ENCODE results near the gene KIF3B. TPM values are rescaled to one million over a fixed set of nuclear protein-coding genes. Genes with fewer than 3 reads are reported as not detected.
"Not testable (repeated sequence)": the region's sequence is repeated elsewhere in the genome, so short reads cannot be mapped to it uniquely, and the experiment has no call there.

KIF3B gene
- total and polyA plus RNA-seq, 5 donors = 5.2 to 21.1 (median 13.6) TPM

DNA sequence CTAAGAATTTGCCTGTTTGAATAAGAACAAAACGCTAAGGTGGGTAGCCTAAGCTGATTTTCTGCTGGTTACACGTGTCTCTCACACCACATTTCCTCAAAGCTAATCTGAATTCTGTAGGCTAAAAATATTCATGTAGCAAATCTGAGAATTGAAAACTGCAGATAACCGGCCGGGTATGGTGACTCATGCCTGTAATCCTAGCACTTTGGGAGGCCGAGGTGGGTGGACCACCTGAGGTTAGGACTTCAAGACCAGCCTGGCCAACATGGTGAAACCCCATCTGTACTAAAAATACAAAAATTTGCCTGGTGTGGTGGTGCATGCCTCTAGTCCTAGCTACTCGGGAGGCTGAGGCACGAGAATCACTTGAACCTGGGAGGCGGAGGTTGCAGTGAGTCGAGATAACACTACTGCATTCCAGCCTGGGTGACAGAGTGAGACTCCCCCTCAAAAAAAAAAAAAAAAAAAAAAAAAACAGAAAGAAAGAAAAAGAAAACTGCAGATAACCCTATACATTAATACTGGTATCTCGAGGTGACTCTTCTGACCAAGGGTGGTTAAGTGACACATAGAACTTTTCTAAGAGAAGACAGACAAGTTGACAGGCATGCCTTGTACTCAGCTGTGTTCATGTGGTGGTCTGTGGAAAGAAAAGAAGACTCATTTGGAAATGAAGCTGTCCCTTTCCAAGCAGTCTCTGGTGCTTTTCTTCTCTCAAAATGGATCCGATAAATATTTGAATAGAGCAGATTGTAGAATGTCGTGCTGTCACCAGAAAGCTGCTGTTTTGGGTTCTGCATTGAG is 55.9 kb downstream of the KIF3B start:
- no peak overlapping the region for H3K4me3 ChIP-seq (ENCODE audit: low read length)
- no peaks in the 10 kb centered on the region for H3K27me3 ChIP-seq (ENCODE audit: control insufficient read depth, insufficient read depth)
- no peak for DNase-seq
- intact Hi-C loops (cut with DNase I) = no loop called here
- H3K27ac ChIP-seq (ENCODE audit: low read length) = peak overlapping the region; percentile 95
- no peak for ATAC-seq
- H3K9me3 ChIP-seq (ENCODE audit: control insufficient read depth, low read length) = no peaks in the 10 kb centered on the region
- 58% methylated on average over 12 of the region's 12 CpGs for WGBS
- peaks cover 3% of the 10 kb centered on the region for H3K4me1 ChIP-seq (ENCODE audit: control insufficient read depth, insufficient read depth, low read length)

DNA sequence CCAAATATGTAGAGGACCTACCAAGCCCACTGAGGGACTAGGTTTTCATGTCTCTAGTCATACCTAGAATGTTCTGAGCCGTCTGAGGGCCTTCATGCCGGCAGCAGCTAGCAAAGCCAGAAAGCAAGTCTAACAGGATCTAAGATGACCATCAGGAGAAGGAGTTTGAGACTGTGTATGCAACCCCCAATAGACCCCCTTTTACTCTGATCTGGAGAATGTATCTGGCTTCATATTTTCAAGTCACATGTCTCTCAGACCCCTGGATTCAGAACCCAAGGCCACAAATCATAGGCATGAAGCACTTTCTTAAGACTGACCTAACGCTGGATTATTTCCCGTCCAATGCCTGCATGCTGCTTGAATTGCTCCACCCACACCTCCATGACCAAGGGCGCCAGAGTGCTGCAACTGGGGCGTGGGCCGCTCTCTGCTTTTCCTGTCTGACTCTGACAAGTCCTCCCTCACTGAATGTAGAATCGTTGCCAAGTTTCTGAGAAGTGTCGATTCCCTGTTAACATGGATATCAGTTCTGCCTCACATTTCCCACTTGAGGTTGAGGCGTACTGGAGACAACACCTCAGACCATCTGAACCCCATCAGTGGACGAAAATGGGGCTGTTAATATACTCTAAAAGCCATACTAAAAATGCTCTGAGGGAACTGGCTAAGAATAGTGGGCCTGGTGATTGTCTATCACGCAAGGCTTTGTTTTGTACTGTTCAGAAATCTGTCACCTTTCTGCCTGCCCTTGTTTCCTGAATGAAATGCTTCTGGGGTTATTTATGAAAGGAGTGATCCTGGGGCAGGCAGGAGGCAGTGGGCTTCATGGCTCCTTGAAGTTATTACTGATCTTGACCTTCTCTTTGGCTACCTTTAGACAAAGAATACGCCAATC is 56.8 kb downstream of the KIF3B start:
- peaks cover 3% of the 10 kb centered on the region for H3K4me1 ChIP-seq (ENCODE audit: control insufficient read depth, insufficient read depth, low read length)
- peak overlapping the region; percentile 95 for H3K27ac ChIP-seq (ENCODE audit: low read length)
- intact Hi-C loops (cut with DNase I) = no loop called here
- no peak overlapping the region for H3K4me3 ChIP-seq (ENCODE audit: low read length)
- ATAC-seq (peak; percentile 89 to 95), DNase-seq (peak; percentile 82 to 89 (median 89))
- H3K9me3 ChIP-seq (ENCODE audit: control insufficient read depth, low read length) = no peaks in the 10 kb centered on the region
- 26% methylated on average over 13 of the region's 13 CpGs for WGBS
- no peaks in the 10 kb centered on the region for H3K27me3 ChIP-seq (ENCODE audit: control insufficient read depth, insufficient read depth)

DNA sequence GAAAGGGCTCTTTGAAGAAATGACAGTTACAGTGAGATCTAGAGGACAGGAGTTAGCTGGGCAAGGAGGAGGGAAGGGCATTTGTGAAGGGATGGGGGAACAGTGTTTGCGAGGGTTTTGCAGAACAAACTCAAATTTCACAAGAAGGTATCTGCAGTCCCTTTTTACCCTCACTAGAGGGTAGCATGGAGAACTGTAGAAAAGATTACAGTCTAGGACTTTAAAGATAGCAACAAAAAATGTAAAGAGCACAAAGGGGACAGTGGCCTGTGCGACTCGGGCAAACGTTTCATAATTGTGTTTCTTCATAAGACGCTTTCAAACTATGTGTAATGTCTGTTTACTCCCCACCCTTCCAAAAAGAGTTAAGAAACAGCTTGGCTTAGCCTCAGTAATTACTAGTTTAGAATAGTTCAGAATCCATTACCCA is 59.5 kb downstream of the KIF3B start:
- H3K9me3 ChIP-seq (ENCODE audit: control insufficient read depth, low read length) = no peaks in the 10 kb centered on the region
- no peak for DNase-seq
- 21% methylated on average over 5 of the region's 5 CpGs for WGBS
- H3K4me1 ChIP-seq (ENCODE audit: control insufficient read depth, insufficient read depth, low read length) = peaks cover 3% of the 10 kb centered on the region
- no peak for ATAC-seq
- intact Hi-C loops (cut with DNase I) = no loop called here
- H3K4me3 ChIP-seq (ENCODE audit: low read length) = no peak overlapping the region
- no peak overlapping the region for H3K27ac ChIP-seq (ENCODE audit: low read length)
- H3K27me3 ChIP-seq (ENCODE audit: control insufficient read depth, insufficient read depth) = no peaks in the 10 kb centered on the region

DNA sequence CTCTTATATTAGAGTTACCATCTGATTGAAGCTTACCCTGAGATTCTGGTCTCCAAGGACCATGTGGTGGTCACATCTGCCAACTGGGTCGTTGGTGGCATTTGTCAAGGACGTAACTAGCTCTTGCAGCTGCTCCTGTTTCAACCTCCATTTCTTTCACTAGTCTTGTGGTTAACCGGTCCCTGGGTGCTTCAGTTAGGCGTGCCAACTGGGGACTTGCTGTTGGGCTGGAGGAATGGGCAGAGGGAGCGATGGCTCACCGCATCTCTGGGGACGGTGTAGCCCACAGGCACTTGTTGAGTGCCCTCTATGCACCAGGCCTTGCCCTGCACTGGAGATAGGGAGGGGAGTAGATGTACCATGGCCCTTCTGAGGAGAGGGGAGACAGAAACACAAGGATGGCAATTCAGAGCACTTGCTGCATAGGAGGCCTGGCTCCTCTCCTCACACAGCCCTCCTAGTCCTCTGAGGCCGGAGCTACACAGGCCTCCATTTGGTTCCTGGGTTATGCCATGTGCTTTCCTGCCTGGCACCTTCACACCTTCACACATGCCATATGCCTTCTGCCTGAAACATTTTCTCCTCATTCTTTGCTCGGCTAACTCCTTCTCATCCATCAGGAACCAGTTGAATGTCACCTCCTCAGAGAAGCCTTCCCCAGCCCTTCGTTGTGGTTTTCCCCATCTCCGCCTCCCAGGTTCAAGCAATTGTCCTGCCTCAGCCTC is 60.6 kb downstream of the KIF3B start:
- DNase-seq = no peak
- ATAC-seq = no peak
- Histone ChIP-seq H3K27me3 (ENCODE audit: control insufficient read depth, insufficient read depth) (no peaks in the 10 kb centered on the region), H3K4me3 (ENCODE audit: low read length) (no peak overlapping the region), H3K9me3 (ENCODE audit: control insufficient read depth, low read length) (no peaks in the 10 kb centered on the region), H3K27ac (ENCODE audit: low read length) (no peak overlapping the region), H3K4me1 (ENCODE audit: control insufficient read depth, insufficient read depth, low read length) (no peaks in the 10 kb centered on the region)
- intact Hi-C loops (cut with DNase I) = no loop called here
- 88% methylated on average over 11 of the region's 11 CpGs for WGBS

- Histone ChIP-seq H3K4me3 (ENCODE audit: low read length) (no peak overlapping the region), H3K4me1 (ENCODE audit: control insufficient read depth, insufficient read depth, low read length) (no peaks in the 10 kb centered on the region), H3K27ac (ENCODE audit: low read length) (no peak overlapping the region), H3K27me3 (ENCODE audit: control insufficient read depth, insufficient read depth) (no peaks in the 10 kb centered on the region), H3K9me3 (ENCODE audit: control insufficient read depth, low read length) (no peaks in the 10 kb centered on the region)
- WGBS = 87% methylated on average over 7 of the region's 7 CpGs
- no peak for DNase-seq
- no peak for ATAC-seq
- intact Hi-C loops (cut with DNase I) = no loop called here
These were observed 61.2 kb downstream of the KIF3B start for GRCh38 chr20:32338665-32339064.

GRCh38 chr20:32339116-32339515 is 61.7 kb downstream of the KIF3B start:
- H3K4me3 ChIP-seq (ENCODE audit: low read length) = no peak overlapping the region
- intact Hi-C loops (cut with DNase I) = no loop called here
- DNase-seq (no peak), ATAC-seq (no peak)
- H3K4me1 ChIP-seq (ENCODE audit: control insufficient read depth, insufficient read depth, low read length) = no peaks in the 10 kb centered on the region
- 58% methylated on average over 2 of the region's 2 CpGs for WGBS
- H3K27ac ChIP-seq (ENCODE audit: low read length) = no peak overlapping the region
- no peaks in the 10 kb centered on the region for H3K9me3 ChIP-seq (ENCODE audit: control insufficient read depth, low read length)
- no peaks in the 10 kb centered on the region for H3K27me3 ChIP-seq (ENCODE audit: control insufficient read depth, insufficient read depth)

- WGBS = 98% methylated on average over 2 of the region's 2 CpGs
- H3K27me3 ChIP-seq (ENCODE audit: control insufficient read depth, insufficient read depth); intact Hi-C loops (cut with DNase I); H3K4me3 ChIP-seq (ENCODE audit: low read length); H3K9me3 ChIP-seq (ENCODE audit: control insufficient read depth, low read length); DNase-seq; H3K4me1 ChIP-seq (ENCODE audit: control insufficient read depth, insufficient read depth, low read length); H3K27ac ChIP-seq (ENCODE audit: low read length); ATAC-seq: not testable (repeated sequence)
These were observed 63.6 kb downstream of the KIF3B start for GRCh38 chr20:32341053-32341452.

- ATAC-seq (no peak), DNase-seq (no peak)
- Histone ChIP-seq H3K27me3 (ENCODE audit: control insufficient read depth, insufficient read depth) (no peaks in the 10 kb centered on the region), H3K27ac (ENCODE audit: low read length) (no peak overlapping the region), H3K9me3 (ENCODE audit: control insufficient read depth, low read length) (no peaks in the 10 kb centered on the region), H3K4me3 (ENCODE audit: low read length) (no peak overlapping the region), H3K4me1 (ENCODE audit: control insufficient read depth, insufficient read depth, low read length) (no peaks in the 10 kb centered on the region)
- WGBS = 89% methylated on average over 3 of the region's 3 CpGs
- intact Hi-C loops (cut with DNase I) = no loop called here
These were observed 66.0 kb downstream of the KIF3B start for GRCh38 chr20:32343439-32343838.

- 52% methylated on average over 7 of the region's 7 CpGs for WGBS
- no peak for ATAC-seq
- DNase-seq = no peak
- H3K4me1 ChIP-seq (ENCODE audit: control insufficient read depth, insufficient read depth, low read length) = no peaks in the 10 kb centered on the region
- no peaks in the 10 kb centered on the region for H3K9me3 ChIP-seq (ENCODE audit: control insufficient read depth, low read length)
- intact Hi-C loops (cut with DNase I) = no loop called here
- H3K27ac ChIP-seq (ENCODE audit: low read length) = no peak overlapping the region
- no peak overlapping the region for H3K4me3 ChIP-seq (ENCODE audit: low read length)
- H3K27me3 ChIP-seq (ENCODE audit: control insufficient read depth, insufficient read depth) = no peaks in the 10 kb centered on the region
These were observed 67.5 kb downstream of the KIF3B start for GRCh38 chr20:32344835-32345506.

DNA sequence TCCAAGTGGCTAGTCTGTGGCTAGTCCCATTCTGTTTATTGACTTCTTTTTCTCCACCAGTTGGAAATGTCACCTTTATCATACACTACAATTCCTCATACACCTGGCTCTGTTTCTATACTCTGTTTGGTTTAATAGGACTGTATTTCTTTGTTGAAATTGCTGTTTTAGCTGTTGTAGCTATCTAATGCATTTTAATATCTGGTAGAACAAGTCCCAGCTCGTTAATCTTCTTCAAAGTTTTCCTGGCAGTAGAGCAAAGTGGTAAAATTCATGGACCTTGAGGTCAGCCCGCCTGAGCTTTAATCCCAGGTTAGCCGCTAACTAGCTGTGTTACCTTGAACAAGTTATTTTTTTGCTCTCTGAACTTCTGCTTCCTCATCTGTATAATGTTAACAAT is 70.8 kb downstream of the KIF3B start:
- no peak overlapping the region for H3K4me3 ChIP-seq (ENCODE audit: low read length)
- no peak overlapping the region for H3K27ac ChIP-seq (ENCODE audit: low read length)
- ATAC-seq = no peak
- DNase-seq = no peak
- intact Hi-C loops (cut with DNase I) = no loop called here
- H3K27me3 ChIP-seq (ENCODE audit: control insufficient read depth, insufficient read depth) = no peaks in the 10 kb centered on the region
- 89% methylated on average over 3 of the region's 3 CpGs for WGBS
- H3K4me1 ChIP-seq (ENCODE audit: control insufficient read depth, insufficient read depth, low read length) = no peaks in the 10 kb centered on the region
- H3K9me3 ChIP-seq (ENCODE audit: control insufficient read depth, low read length) = no peaks in the 10 kb centered on the region

Data from right cardiac atrium (tissue), 5 donors.